Measurements from ENCODE around the gene IGSF22. TPM values are rescaled to one million over a fixed set of nuclear protein-coding genes. Genes with fewer than 3 reads are reported as not detected.

Gene IGSF22
- total RNA-seq, 1 donor from 2014 or later, result 1.4 TPM

DNA sequence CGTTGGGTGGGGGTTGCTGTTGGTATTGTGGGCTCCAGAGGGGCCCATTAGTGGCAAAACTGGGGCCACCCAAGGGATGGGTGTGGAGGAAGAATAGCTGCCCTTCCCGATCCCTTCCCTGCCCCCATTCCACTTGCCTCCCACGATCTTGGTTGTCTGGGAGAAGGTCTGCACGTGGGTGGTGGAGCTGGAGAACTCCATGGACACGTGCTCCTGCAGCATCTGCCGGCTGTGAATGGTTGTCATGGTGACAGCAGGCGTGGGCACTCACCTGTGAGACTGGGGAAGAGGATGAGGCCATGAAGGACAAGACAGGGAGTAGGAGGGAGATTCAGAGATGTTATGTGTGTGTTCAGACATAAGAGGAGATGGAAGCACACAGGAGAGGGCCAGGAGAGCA, 2.0 kb downstream of the IGSF22 start:
- peaks cover 2% of the 10 kb centered on the region for H3K27me3 Mint-ChIP-seq
- POLR2A ChIA-PET, result no interaction called here
- H3K9me3 Mint-ChIP-seq, result no peaks in the 10 kb centered on the region
- H3K36me3 Mint-ChIP-seq (ENCODE audit: low read depth), result no peaks in the 10 kb centered on the region
- no peak for ATAC-seq (ENCODE audit: low read depth)
- DNase-seq, result no peak
- peaks cover 17% of the 10 kb centered on the region for H3K4me1 Mint-ChIP-seq
- no peak overlapping the region for H3K27ac Mint-ChIP-seq
- TF ChIP-seq, protein P1, sequence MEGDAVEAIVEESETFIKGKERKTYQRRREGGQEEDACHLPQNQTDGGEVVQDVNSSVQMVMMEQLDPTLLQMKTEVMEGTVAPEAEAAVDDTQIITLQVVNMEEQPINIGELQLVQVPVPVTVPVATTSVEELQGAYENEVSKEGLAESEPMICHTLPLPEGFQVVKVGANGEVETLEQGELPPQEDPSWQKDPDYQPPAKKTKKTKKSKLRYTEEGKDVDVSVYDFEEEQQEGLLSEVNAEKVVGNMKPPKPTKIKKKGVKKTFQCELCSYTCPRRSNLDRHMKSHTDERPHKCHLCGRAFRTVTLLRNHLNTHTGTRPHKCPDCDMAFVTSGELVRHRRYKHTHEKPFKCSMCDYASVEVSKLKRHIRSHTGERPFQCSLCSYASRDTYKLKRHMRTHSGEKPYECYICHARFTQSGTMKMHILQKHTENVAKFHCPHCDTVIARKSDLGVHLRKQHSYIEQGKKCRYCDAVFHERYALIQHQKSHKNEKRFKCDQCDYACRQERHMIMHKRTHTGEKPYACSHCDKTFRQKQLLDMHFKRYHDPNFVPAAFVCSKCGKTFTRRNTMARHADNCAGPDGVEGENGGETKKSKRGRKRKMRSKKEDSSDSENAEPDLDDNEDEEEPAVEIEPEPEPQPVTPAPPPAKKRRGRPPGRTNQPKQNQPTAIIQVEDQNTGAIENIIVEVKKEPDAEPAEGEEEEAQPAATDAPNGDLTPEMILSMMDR (IDR thresholded peaks at IDR 0.05), result no peak
- CTCF ChIA-PET, result interaction anchor here (3.6 kb wide), 1 partner anchor 8 kb away, joined by 31 read pairs; no protein-coding TSS in a partner anchor
- no peak overlapping the region for H3K4me3 Mint-ChIP-seq
- intact Hi-C loops (cut with micrococcal nuclease), result loop anchor here (5.0 to 10.0 kb wide), 4 partner anchors 197 to 709 kb away; partner anchors contain the start of genes GTF2H1, HPS5, LDHA and SERGEF

DNA sequence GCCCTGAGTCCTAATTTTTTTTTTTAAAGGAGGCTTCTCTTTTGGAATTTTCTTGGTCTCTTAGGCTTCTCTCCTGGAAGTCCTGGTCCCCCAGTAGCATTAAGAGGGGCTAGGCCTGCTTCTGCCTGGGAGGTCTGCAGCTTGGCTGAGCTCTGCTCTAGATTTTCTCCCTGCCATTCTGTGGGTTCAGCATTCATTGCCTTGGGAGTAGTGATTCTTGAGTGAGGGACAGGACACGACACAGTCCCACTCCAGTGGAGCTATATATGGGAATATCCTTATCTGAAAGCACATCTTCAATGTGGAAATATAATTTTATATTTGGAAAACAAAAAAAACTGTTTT, 3.7 kb downstream of the IGSF22 start:
- DNase-seq (no peak), ATAC-seq (ENCODE audit: low read depth) (no peak)
- H3K4me1 Mint-ChIP-seq, result peaks cover 12% of the 10 kb centered on the region
- TF ChIP-seq, protein P1 (IDR thresholded peaks at IDR 0.05), result peak; percentile 9
- no peaks in the 10 kb centered on the region for H3K9me3 Mint-ChIP-seq
- H3K36me3 Mint-ChIP-seq (ENCODE audit: low read depth), result no peaks in the 10 kb centered on the region
- intact Hi-C loops (cut with micrococcal nuclease), result loop anchor here (1.0 to 10.0 kb wide), 5 partner anchors 88 to 707 kb away; partner anchors contain the start of genes GTF2H1, HPS5, LDHA and SERGEF
- ChIA-PET CTCF (interaction anchor here (0.7 to 3.6 kb wide), 19 partner anchors 9 to 616 kb away, joined by 3 to 31 read pairs (median 6); partner anchors contain the start of genes LDHA, SAAL1, TMEM86A and TSG101), POLR2A (interaction anchor here (0.9 to 2.0 kb wide), 5 partner anchors 14 to 616 kb away, joined by 3 to 7 read pairs (median 5); partner anchors contain the start of genes SAAL1, SPTY2D1 and TSG101)
- H3K27ac Mint-ChIP-seq, result no peak overlapping the region
- peak overlapping the region; percentile 92 for H3K4me3 Mint-ChIP-seq
- H3K27me3 Mint-ChIP-seq, result no peaks in the 10 kb centered on the region

DNA sequence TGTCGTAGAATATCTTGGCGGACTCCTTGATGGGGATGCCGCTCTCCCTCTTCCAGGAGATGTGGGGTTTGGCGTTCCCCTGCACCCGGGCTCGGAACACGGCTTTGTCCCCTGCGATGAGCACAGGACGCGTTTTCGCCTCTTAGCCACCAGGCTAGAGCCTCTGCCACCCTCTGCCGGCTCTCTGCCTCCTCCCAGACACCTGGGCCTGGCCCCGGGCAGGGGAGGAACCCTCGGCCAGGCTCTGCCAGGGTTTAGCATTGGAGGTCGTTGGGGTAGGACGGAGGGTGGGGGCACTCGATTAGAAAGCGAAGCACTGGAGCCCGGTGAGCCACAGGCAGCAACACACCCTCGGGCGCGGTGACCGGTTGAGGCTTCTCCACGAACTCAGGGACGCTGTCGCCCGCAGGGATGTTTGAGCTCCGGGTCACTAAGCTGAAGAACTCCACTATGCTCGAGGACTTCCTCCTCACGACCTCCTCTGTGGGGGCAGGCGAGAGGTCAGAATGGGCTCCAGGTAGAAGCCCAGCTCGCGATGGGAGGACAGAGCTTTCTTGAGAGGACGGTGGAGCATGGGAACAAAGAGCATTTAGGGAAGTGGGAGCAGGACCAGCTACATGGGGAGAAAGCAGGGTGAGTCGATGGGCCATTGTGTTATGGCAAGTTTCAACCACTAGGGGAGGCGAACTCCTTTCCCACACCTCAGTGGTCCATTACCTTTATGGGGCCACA, 4.3 kb downstream of the IGSF22 start:
- ATAC-seq (ENCODE audit: low read depth) (peak; percentile 56), DNase-seq (peak; percentile 45)
- H3K4me1 Mint-ChIP-seq, result peaks cover 12% of the 10 kb centered on the region
- H3K9me3 Mint-ChIP-seq, result no peaks in the 10 kb centered on the region
- H3K27ac Mint-ChIP-seq, result peak overlapping the region; percentile 46
- H3K4me3 Mint-ChIP-seq, result peak overlapping the region; percentile 92
- TF ChIP-seq, protein P1 (IDR thresholded peaks at IDR 0.05), result peak; percentile 39
- H3K27me3 Mint-ChIP-seq, result no peaks in the 10 kb centered on the region
- CTCF ChIA-PET, result interaction anchor here (0.7 to 3.6 kb wide), 22 partner anchors 9 to 615 kb away, joined by 3 to 31 read pairs (median 4); partner anchors contain the start of genes LDHA, SAAL1, TMEM86A and TSG101
- H3K36me3 Mint-ChIP-seq (ENCODE audit: low read depth), result no peaks in the 10 kb centered on the region
- POLR2A ChIA-PET, result interaction anchor here (0.9 to 2.0 kb wide), 5 partner anchors 13 to 616 kb away, joined by 3 to 7 read pairs (median 5); partner anchors contain the start of genes SAAL1, SPTY2D1 and TSG101
- intact Hi-C loops (cut with micrococcal nuclease), result loop anchor here (1.0 to 10.0 kb wide), 6 partner anchors 23 to 707 kb away; partner anchors contain the start of genes GTF2H1, HPS5, LDHA and SERGEF

DNA sequence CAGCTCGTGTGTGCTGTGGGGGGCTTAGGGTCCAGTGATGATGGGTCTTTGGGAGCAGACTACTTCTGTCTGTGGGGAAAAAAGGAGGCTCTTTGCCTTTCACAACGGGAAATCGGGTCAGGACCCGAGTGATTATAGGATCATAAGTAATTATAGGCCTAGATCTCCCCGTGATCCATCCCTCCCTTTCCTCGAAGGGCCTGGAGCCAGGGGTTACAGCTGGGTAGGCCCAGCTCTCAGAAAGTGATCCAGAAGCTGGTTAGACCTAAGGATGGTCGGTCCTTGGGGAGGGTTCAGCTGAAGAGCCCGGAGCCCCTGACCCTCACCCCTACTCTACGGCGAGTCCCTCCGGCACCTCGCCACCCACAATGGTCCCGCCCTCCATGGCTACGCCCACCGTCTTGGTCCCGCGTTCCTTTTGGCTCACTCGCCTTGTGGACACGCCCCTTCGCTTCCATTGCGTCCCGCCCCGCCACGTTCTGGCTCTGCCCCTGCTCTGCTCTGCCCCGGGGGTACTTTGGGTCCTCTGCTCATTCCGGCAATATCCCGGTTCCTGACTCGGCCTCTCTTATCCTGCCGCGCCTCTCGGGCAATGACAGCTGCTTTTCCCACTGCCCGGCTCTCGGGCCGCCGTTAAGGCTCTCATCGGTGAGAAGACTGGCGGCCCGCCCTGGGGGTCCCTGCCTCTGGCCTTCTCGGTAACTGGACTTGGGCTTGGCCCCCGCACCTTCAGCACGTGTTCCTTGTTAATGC, 5.0 kb downstream of the IGSF22 start:
- Mint-ChIP-seq H3K4me1 (peaks cover 12% of the 10 kb centered on the region), H3K4me3 (peak overlapping the region; percentile 92), H3K27me3 (no peaks in the 10 kb centered on the region), H3K9me3 (no peaks in the 10 kb centered on the region), H3K36me3 (ENCODE audit: low read depth) (no peaks in the 10 kb centered on the region), H3K27ac (no peak overlapping the region)
- TF ChIP-seq, protein P1 (IDR thresholded peaks at IDR 0.05), result no peak
- DNase-seq, result peak; percentile 70
- ATAC-seq (ENCODE audit: low read depth), result peak; percentile 91
- ChIA-PET CTCF (interaction anchor here (0.7 to 3.6 kb wide), 13 partner anchors 8 to 751 kb away, joined by 3 to 31 read pairs (median 6); partner anchors contain the start of gene TMEM86A), POLR2A (interaction anchor here (1.0 to 2.0 kb wide), 4 partner anchors 13 to 195 kb away, joined by 3 to 7 read pairs (median 3); partner anchors contain the start of genes SPTY2D1 and TSG101)
- intact Hi-C loops (cut with micrococcal nuclease), result loop anchor here (1.0 to 10.0 kb wide), 5 partner anchors 23 to 706 kb away; partner anchors contain the start of genes GTF2H1, HPS5, LDHA and SERGEF

All from activated B cell treated with CpG ODN at 0.5 μM for 24 hours (primary cell).